Lower leg skin (tissue), 4 donors: ENCODE results near the gene FAF2. TPM values are rescaled to one million over a fixed set of nuclear protein-coding genes. Genes with fewer than 3 reads are reported as not detected.

ENCODE experiments used
- DNase-seq, 2 donors: peaks; one replicate each; pipeline ENCODE4 v3.0.0-alpha.2; 2019; ENCODE audit warnings: low spot score in 2 of 2
- H3K4me3 ChIP-seq: fragments of 200-600 bp; sonication (generic); 2 replicates; pipeline ENCODE4 v1.5.1; 2017; ENCODE audit warnings: mild to moderate bottlenecking, low read depth; ENCODE audit not compliant: poor library complexity, severe bottlenecking
- POLR2A ChIP-seq, 2 donors: fragments of 450-650 bp; IDR thresholded peaks; one replicate each; pipeline ENCODE4 v1.6.1; 2016 to 2017; ENCODE audit warnings: antibody characterized with exemption in 2 of 2, mild to moderate bottlenecking in 1 of 2, moderate library complexity in 1 of 2
- WGBS, 2 donors: methylation state at CpG; one replicate each; pipeline ENCODE4 v1.1.5; 2018; 5-methylcytosine and 5-hydroxymethylcytosine counted together
- intact Hi-C: fragments of 100-400 bp; cut with DNase I; formaldehyde crosslinking; loops from one replicate; pipeline ENCODE4 v1.15.0; 2023; ENCODE audit warnings: low total_unique reads
- total RNA-seq, 4 donors: library from RNA; depleted of rRNA; stranded (reverse); fragments of >200 nt; gene quantifications; one replicate each; pipeline ENCODE4 v1.1.0, GENCODE V29; 2016
- TF ChIP-seq, protein P1 (sequence below), 3 donors: fragments of 450-650 bp; IDR thresholded peaks; one replicate each; pipeline ENCODE4 v1.5.1; 2016; ENCODE audit warnings: antibody characterized with exemption in 3 of 3, mild to moderate bottlenecking in 3 of 3, moderate library complexity in 2 of 3

FAF2 gene
- total RNA-seq, 4 donors from 2014 or later = 32.6 to 35.8 (median 33.7) TPM

GRCh38 chr5:176542135-176542595 is 94.0 kb downstream of the FAF2 start:
- DNase-seq = no peak
- WGBS, 2 donors = 41 to 52% methylated on average over 14 to 16 of the region's 16 CpGs
- intact Hi-C loops = no loop called here

GRCh38 chr5:176542596-176543427 is 94.6 kb downstream of the FAF2 start:
- intact Hi-C loops = no loop called here
- 2 to 5% methylated on average over 18 to 35 of the region's 110 CpGs for WGBS, 2 donors
- peak overlapping the region; percentile 35 for H3K4me3 ChIP-seq
- DNase-seq = no peak
- TF ChIP-seq POLR2A (IDR thresholded peaks at IDR 0.05) = no peak
- TF ChIP-seq, protein P1, sequence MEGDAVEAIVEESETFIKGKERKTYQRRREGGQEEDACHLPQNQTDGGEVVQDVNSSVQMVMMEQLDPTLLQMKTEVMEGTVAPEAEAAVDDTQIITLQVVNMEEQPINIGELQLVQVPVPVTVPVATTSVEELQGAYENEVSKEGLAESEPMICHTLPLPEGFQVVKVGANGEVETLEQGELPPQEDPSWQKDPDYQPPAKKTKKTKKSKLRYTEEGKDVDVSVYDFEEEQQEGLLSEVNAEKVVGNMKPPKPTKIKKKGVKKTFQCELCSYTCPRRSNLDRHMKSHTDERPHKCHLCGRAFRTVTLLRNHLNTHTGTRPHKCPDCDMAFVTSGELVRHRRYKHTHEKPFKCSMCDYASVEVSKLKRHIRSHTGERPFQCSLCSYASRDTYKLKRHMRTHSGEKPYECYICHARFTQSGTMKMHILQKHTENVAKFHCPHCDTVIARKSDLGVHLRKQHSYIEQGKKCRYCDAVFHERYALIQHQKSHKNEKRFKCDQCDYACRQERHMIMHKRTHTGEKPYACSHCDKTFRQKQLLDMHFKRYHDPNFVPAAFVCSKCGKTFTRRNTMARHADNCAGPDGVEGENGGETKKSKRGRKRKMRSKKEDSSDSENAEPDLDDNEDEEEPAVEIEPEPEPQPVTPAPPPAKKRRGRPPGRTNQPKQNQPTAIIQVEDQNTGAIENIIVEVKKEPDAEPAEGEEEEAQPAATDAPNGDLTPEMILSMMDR (IDR thresholded peaks at IDR 0.05) = no peak

More at GRCh38 chr5:176542135-176542595, 94.0 kb downstream of the FAF2 start:
- peak overlapping the region; percentile 35 for H3K4me3 ChIP-seq
- TF ChIP-seq, protein P1 (IDR thresholded peaks at IDR 0.05) = no peak
- no peak for TF ChIP-seq POLR2A (IDR thresholded peaks at IDR 0.05)

DNA sequence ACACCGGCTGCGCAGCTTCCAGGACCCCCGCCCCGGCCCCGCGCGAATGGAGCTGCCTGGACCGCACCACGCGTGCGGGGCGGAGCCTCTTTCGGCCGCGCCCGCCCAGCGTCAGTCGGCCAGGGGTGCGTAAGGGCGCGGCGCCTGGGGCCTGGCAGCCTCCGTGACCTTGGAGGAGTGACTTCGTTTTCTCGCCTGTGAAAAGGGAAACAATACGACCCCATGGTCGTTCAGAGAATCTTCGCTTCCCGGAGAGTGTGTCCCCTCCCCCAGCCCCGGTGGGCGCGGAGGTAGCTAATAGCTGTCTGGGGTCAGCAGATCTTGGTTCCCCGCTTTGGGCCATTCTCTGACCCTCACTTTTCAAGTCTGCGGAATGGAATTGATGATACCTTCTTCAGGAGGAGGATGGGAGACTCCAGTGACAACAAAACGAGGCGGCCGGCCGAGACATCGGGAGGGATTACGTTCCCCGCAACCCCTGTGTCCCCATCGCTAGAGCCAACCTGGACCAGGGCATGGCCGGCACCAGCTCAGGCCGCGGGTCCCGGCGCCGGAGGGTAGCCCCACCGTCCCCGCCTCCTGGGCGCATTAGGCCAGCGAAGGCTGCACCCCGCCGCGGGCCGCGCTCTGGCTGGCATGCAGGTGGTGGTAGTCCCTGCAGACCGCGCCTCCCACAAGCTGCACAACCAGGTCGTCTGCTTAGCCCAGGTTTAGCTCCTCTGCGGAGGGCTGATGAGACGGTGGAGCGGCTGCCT is 95.4 kb downstream of the FAF2 start:
- intact Hi-C loops = no loop called here
- peak; percentile 68 to 94 for DNase-seq
- WGBS, 2 donors = 1 to 2% methylated on average over 49 to 59 of the region's 63 CpGs
- peak overlapping the region; percentile 33 for H3K4me3 ChIP-seq
- TF ChIP-seq, protein P1 (IDR thresholded peaks at IDR 0.05) = no peak
- no peak for TF ChIP-seq POLR2A (IDR thresholded peaks at IDR 0.05)

DNA sequence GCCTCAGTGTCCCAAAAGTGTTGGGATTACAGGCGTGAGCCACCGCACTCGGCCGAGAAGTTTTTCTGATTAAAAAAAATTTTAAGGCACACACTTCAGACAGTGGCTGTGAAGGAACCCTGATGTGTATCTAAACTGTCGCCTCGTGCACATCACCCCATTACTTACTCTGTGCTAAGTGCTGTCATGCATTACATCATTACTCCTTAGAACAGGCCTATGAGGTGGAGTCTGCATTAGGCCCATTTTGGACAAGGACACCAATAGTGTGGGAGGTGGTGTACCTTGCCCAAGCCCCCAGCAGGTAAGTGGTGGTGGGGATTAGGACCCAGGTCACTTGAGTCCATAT is 97.2 kb downstream of the FAF2 start:
- 95 to 97% methylated on average over 6 of the region's 6 CpGs for WGBS, 2 donors
- no peak for TF ChIP-seq POLR2A (IDR thresholded peaks at IDR 0.05)
- TF ChIP-seq, protein P1 (IDR thresholded peaks at IDR 0.05) = no peak
- intact Hi-C loops = no loop called here
- H3K4me3 ChIP-seq = no peak overlapping the region
- DNase-seq = no peak

DNA sequence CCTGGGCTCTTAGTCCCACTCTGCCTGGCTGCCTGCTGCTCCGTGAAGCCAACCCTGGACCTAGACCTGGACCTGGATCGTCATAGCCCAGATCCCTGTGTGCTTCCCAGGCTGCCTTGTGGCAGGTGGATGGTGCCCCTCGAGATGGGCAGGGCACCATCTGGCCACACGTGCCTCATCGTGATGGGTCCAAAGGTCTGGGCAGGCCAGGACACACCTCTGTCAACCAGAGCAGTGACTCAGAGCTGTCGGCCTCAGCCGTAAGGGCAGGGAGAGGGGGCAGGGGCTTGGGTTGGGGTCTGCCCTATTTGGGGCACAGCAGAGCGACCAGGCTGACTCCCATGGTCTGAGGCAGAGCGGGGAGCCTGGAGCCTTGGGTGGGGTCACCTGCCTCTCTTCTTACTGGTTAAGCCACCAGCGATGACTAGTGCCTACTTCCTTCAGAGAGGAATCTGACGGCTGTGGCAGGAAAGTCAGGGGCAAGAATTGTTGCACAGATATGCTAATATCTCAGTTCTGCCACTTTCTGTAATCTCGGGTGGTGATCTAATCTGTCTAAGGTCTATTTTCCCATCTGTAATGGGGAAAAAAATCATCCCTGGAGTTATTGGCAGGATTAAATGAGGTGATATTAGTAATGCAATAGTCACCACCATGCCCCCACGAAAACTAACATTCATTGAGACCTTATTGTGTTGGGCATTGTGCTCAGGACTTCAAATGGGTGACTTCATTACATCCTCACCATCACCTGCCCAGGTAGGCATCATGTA is 97.7 kb downstream of the FAF2 start:
- no peak overlapping the region for H3K4me3 ChIP-seq
- DNase-seq = no peak
- TF ChIP-seq, protein P1 (IDR thresholded peaks at IDR 0.05) = no peak
- TF ChIP-seq POLR2A (IDR thresholded peaks at IDR 0.05) = no peak
- 71 to 73% methylated on average over 5 to 13 of the region's 13 CpGs for WGBS, 2 donors
- intact Hi-C loops = no loop called here
